Hepatocyte (in vitro differentiated cells): ENCODE data around the gene RPL39L. TPM values are rescaled to one million over a fixed set of nuclear protein-coding genes. Genes with fewer than 3 reads are reported as not detected.

Experiments used
- DNase-seq: peaks from one replicate; pipeline ENCODE4 v3.0.0-alpha.2; 2016; ENCODE audit warnings: low spot score
- H2AFZ ChIP-seq: fragments of 200-600 bp; sonication (generic); 2 replicates; pipeline ENCODE4 v1.6.0; 2016; ENCODE audit warnings: antibody characterized with exemption, mild to moderate bottlenecking
- H3K27ac ChIP-seq: fragments of 200-600 bp; sonication (generic); 2 replicates; pipeline ENCODE4 v1.5.1; 2016; ENCODE audit warnings: mild to moderate bottlenecking
- H3K27me3 ChIP-seq: fragments of 200-600 bp; sonication (generic); 2 replicates; pipeline ENCODE4 v1.6.1; 2016
- H3K36me3 ChIP-seq: fragments of 200-600 bp; sonication (generic); replicated peaks from 2 replicates; pipeline ENCODE4 v1.5.1; 2016; ENCODE audit warnings: low read depth; ENCODE audit not compliant: insufficient read depth
- H3K4me1 ChIP-seq: fragments of 200-600 bp; sonication (generic); 2 replicates; pipeline ENCODE4 v1.5.1; 2016; ENCODE audit warnings: mild to moderate bottlenecking, moderate library complexity; ENCODE audit not compliant: insufficient read depth
- H3K4me2 ChIP-seq: fragments of 200-600 bp; sonication (generic); 2 replicates; pipeline ENCODE4 v1.6.0; 2016
- H3K4me3 ChIP-seq: fragments of 200-600 bp; sonication (generic); 2 replicates; pipeline ENCODE4 v1.5.1; 2016; ENCODE audit warnings: mild to moderate bottlenecking
- H3K79me2 ChIP-seq: fragments of 200-600 bp; sonication (generic); 2 replicates; pipeline ENCODE4 v1.6.0; 2017; ENCODE audit warnings: mild to moderate bottlenecking
- H3K9me2 ChIP-seq: fragments of 200-600 bp; sonication (generic); replicated peaks from 2 replicates; pipeline ENCODE4 v1.6.0; 2017; ENCODE audit warnings: mild to moderate bottlenecking; ENCODE audit not compliant: insufficient read depth
- H3K9me3 ChIP-seq: fragments of 200-600 bp; sonication (generic); 2 replicates; pipeline ENCODE4 v1.5.1; 2016; ENCODE audit warnings: low read depth, mild to moderate bottlenecking
- H4K20me1 ChIP-seq: fragments of 200-600 bp; sonication (generic); 2 replicates; pipeline ENCODE4 v1.6.0; 2016; ENCODE audit warnings: mild to moderate bottlenecking; ENCODE audit not compliant: insufficient read depth, poor library complexity, severe bottlenecking
- EZH2 ChIP-seq: fragments of 200-600 bp; sonication (generic); IDR thresholded peaks from 2 replicates; pipeline ENCODE4 v1.6.1; 2016; ENCODE audit warnings: antibody characterized with exemption, mild to moderate bottlenecking, borderline replicate concordance
- EZH2phosphoT487 ChIP-seq: fragments of 200-600 bp; sonication (generic); IDR thresholded peaks from one replicate; pipeline ENCODE4 v1.6.1; 2018; ENCODE audit warnings: antibody characterized with exemption, mild to moderate bottlenecking, low read depth, moderate library complexity; ENCODE audit not compliant: unreplicated experiment, severe bottlenecking
- WGBS: methylation state at CpG from one replicate; pipeline ENCODE4 v1.1.6; 2016; ENCODE audit warnings: low lambda C conversion rate; ENCODE audit errors: missing lambda C conversion rate; 5-methylcytosine and 5-hydroxymethylcytosine counted together
- polyA plus RNA-seq: library from polyadenylated mRNA; unstranded; fragments of >200 nt; fragmentation: Nextera tagmentation; extraction: Ambion mirVana; gene quantifications from 2 replicates; pipeline ENCODE4 v1.2.1, GENCODE V29; 2016
- total RNA-seq: library from RNA; depleted of rRNA; stranded (reverse); fragments of >200 nt; gene quantifications from 2 replicates; pipeline ENCODE4 v1.2.3, GENCODE V29; 2014
- TF ChIP-seq, protein P1 (sequence below): fragments of 200-600 bp; sonication (generic); IDR thresholded peaks from 2 replicates; pipeline ENCODE4 v1.5.1; 2016; ENCODE audit warnings: antibody characterized with exemption, mild to moderate bottlenecking; ENCODE audit not compliant: poor library complexity

The RPL39L gene
- total and polyA plus RNA-seq, 2 experiments from 2014 or later = 9.7 to 11.1 TPM

DNA sequence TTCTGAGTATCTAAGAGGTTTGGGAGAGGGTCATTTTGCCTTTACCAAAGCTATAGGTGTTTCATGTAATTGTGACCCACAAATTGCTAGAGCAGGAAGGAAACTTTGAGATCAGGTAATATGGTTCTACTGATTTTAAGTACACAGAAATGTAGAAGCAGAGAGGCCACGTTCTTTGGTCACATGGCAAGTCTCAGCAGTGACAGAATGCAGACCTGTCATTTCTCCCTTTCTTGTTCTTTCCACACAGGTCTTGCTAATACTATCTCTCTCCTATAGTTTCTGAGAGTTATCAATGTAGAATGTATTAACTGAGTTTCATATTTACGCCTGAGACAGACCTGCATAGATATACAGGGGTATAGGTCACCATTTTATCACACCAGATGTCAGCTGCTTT lies 47.1 kb upstream of the RPL39L start:
- H3K9me2 ChIP-seq = no peaks in the 10 kb centered on the region
- H3K9me3 ChIP-seq = no peaks in the 10 kb centered on the region
- no peak for DNase-seq
- no peak overlapping the region for H2AFZ ChIP-seq
- H3K27me3 ChIP-seq = no peaks in the 10 kb centered on the region
- peak overlapping the region; percentile 71 for H3K27ac ChIP-seq
- peaks cover 13% of the 10 kb centered on the region for H3K4me1 ChIP-seq
- no peaks in the 10 kb centered on the region for H3K79me2 ChIP-seq
- H4K20me1 ChIP-seq = no peaks in the 10 kb centered on the region
- H3K4me3 ChIP-seq = no peak overlapping the region
- TF ChIP-seq EZH2phosphoT487 (no peak), EZH2 (no peak)
- TF ChIP-seq, protein P1, sequence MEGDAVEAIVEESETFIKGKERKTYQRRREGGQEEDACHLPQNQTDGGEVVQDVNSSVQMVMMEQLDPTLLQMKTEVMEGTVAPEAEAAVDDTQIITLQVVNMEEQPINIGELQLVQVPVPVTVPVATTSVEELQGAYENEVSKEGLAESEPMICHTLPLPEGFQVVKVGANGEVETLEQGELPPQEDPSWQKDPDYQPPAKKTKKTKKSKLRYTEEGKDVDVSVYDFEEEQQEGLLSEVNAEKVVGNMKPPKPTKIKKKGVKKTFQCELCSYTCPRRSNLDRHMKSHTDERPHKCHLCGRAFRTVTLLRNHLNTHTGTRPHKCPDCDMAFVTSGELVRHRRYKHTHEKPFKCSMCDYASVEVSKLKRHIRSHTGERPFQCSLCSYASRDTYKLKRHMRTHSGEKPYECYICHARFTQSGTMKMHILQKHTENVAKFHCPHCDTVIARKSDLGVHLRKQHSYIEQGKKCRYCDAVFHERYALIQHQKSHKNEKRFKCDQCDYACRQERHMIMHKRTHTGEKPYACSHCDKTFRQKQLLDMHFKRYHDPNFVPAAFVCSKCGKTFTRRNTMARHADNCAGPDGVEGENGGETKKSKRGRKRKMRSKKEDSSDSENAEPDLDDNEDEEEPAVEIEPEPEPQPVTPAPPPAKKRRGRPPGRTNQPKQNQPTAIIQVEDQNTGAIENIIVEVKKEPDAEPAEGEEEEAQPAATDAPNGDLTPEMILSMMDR = no peak
- 60% methylated on average over 2 of the region's 2 CpGs for WGBS
- H3K36me3 ChIP-seq = no peaks in the 10 kb centered on the region
- no peak overlapping the region for H3K4me2 ChIP-seq

DNA sequence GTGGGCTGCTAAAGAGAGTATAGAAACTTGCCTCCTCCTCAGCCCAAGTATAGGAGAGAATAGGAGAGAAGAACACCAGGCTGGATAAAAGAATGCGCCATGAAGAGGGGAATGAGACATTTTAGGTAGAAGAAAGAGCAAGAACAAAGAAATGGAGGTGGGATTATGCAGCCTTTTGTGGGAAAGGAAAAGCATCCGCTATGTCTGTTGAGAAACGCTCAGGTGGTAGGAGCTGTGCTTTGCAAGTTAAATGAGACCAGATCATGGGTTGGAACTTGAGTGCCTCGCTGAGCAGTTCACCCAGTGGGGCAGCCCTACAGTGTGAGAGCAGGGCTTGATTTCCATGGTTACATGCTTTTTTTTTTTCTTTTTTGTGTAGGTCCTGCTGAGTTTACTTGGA lies 46.5 kb upstream of the RPL39L start:
- H3K4me1 ChIP-seq = peaks cover 13% of the 10 kb centered on the region
- H3K27ac ChIP-seq = peak overlapping the region; percentile 71
- H3K27me3 ChIP-seq = no peaks in the 10 kb centered on the region
- no peak overlapping the region for H3K4me3 ChIP-seq
- no peak for DNase-seq
- no peak overlapping the region for H3K4me2 ChIP-seq
- H2AFZ ChIP-seq = no peak overlapping the region
- TF ChIP-seq EZH2 = no peak
- no peak for TF ChIP-seq EZH2phosphoT487
- TF ChIP-seq, protein P1 = no peak
- H3K9me2 ChIP-seq = no peaks in the 10 kb centered on the region
- WGBS = 81% methylated on average over 4 of the region's 4 CpGs
- no peaks in the 10 kb centered on the region for H3K79me2 ChIP-seq
- no peaks in the 10 kb centered on the region for H3K9me3 ChIP-seq
- no peaks in the 10 kb centered on the region for H4K20me1 ChIP-seq
- H3K36me3 ChIP-seq = no peaks in the 10 kb centered on the region

DNA sequence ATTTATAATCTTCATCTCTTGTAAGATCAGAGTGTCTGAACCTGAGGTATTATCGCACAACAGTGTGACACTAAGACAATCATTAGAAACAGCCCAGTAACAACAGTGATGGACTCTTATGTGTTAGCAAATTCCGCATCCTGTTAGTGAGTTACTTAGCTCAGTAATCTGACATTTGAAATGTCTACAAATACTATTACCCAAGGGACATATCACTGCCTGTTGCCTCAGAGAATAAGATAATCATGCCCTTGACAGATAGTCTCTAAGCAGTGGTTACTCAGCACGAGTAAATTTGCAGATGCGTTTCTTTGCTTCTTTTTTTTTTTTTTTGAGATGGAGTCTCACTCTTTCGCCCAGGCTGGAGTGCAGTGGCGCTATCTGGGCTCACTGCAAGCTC lies 44.6 kb upstream of the RPL39L start:
- H4K20me1 ChIP-seq = no peaks in the 10 kb centered on the region
- no peak overlapping the region for H2AFZ ChIP-seq
- no peak overlapping the region for H3K27ac ChIP-seq
- no peak overlapping the region for H3K4me3 ChIP-seq
- no peaks in the 10 kb centered on the region for H3K9me3 ChIP-seq
- TF ChIP-seq EZH2 (no peak), EZH2phosphoT487 (no peak)
- TF ChIP-seq, protein P1 = no peak
- no peak overlapping the region for H3K4me2 ChIP-seq
- DNase-seq = no peak
- H3K4me1 ChIP-seq = peaks cover 13% of the 10 kb centered on the region
- H3K36me3 ChIP-seq = no peaks in the 10 kb centered on the region
- H3K27me3 ChIP-seq = no peaks in the 10 kb centered on the region
- 87% methylated on average over 6 of the region's 6 CpGs for WGBS
- no peaks in the 10 kb centered on the region for H3K79me2 ChIP-seq
- H3K9me2 ChIP-seq = no peaks in the 10 kb centered on the region
